IMR-90 (cell line): Measurements from ENCODE around the gene PLXNA4. TPM values are rescaled to one million over a fixed set of nuclear protein-coding genes. Genes with fewer than 3 reads are reported as not detected.

Source experiments
- ATAC-seq: fragments of 200-7000 bp; cut with Tn5 transposase; 2 replicates; pipeline ENCODE4 v1.9.1; 2020; ENCODE audit warnings: low read depth, mild to moderate bottlenecking, moderate library complexity
- BruUV-seq: library from RNA; stranded (reverse); fragments of 400-500 nt; replicated peaks from 2 replicates; lab custom pipeline; 2021; lab: Mats Ljungman, UMichigan
- CTCF ChIA-PET: fragments of 300-600 bp; formaldehyde crosslinking; extraction: SDS; loops from one replicate; lab custom pipeline; 2021; ENCODE audit warnings: antibody characterized with exemption; lab: Yijun Ruan, JAX
- POLR2A ChIA-PET: fragments of 300-600 bp; sonication (Branson Sonifier 250); formaldehyde crosslinking; loops from one replicate; lab custom pipeline; 2022; ENCODE audit warnings: antibody characterized with exemption; ENCODE audit not compliant: unreplicated experiment; lab: Charles Lee
- DNase-seq: peaks from one replicate; pipeline ENCODE4 v3.0.0; 2013
- H2AFZ ChIP-seq: replicated peaks from 2 replicates; pipeline ENCODE3; 2013; ENCODE audit warnings: low read length, mild to moderate bottlenecking; ENCODE audit not compliant: poor library complexity
- H2AK5ac ChIP-seq: 2 replicates; pipeline ENCODE4 v1.6.1; 2013; ENCODE audit warnings: low read depth, low read length, inconsistent platforms
- H2AK9ac ChIP-seq: replicated peaks from 2 replicates; pipeline ENCODE3; 2013; ENCODE audit warnings: mild to moderate bottlenecking, low read depth, low read length, moderate library complexity; ENCODE audit not compliant: poor library complexity
- H2BK120ac ChIP-seq: 2 replicates; pipeline ENCODE4 v1.6.1; 2013; ENCODE audit warnings: low read depth, low read length, inconsistent platforms
- H2BK15ac ChIP-seq: 3 replicates; pipeline ENCODE4 v1.6.1; 2013; ENCODE audit warnings: low read depth, low read length, inconsistent platforms
- H2BK20ac ChIP-seq: 2 replicates; pipeline ENCODE4 v1.6.1; 2013; ENCODE audit warnings: low read depth, mild to moderate bottlenecking, inconsistent platforms, low read length, moderate library complexity
- H2BK5ac ChIP-seq: 2 replicates; pipeline ENCODE4 v1.6.1; 2013; ENCODE audit warnings: mild to moderate bottlenecking, low read depth, low read length, inconsistent platforms; ENCODE audit not compliant: poor library complexity, severe bottlenecking
- H3K14ac ChIP-seq: replicated peaks from 2 replicates; pipeline ENCODE4 v1.6.1; 2013; ENCODE audit warnings: low read depth, low read length, inconsistent platforms
- H3K18ac ChIP-seq: 2 replicates; pipeline ENCODE4 v1.6.1; 2013; ENCODE audit warnings: low read depth, low read length, control low read depth
- H3K23ac ChIP-seq: 2 replicates; pipeline ENCODE4 v1.6.1; 2013; ENCODE audit warnings: low read depth, low read length, inconsistent platforms
- H3K27ac ChIP-seq: 2 replicates; pipeline ENCODE4 v1.5.1; 2013; ENCODE audit warnings: mild to moderate bottlenecking, control low read depth, low read length; ENCODE audit not compliant: insufficient read depth
- H3K27me3 ChIP-seq: 2 replicates; pipeline ENCODE4 v1.6.1; 2013; ENCODE audit warnings: low read length; ENCODE audit not compliant: control insufficient read depth, insufficient read depth
- H3K36me3 ChIP-seq: 2 replicates; pipeline ENCODE4 v1.6.1; 2013; ENCODE audit warnings: low read length, mixed read lengths; ENCODE audit not compliant: control insufficient read depth, insufficient read depth
- H3K4ac ChIP-seq: 2 replicates; pipeline ENCODE4 v1.6.1; 2013; ENCODE audit warnings: low read depth, low read length, inconsistent platforms
- H3K4me1 ChIP-seq: 2 replicates; pipeline ENCODE4 v1.6.1; 2013; ENCODE audit warnings: low read length, mixed read lengths; ENCODE audit not compliant: control insufficient read depth, insufficient read depth
- H3K4me2 ChIP-seq: 2 replicates; pipeline ENCODE4 v1.6.1; 2013; ENCODE audit warnings: low read depth, mild to moderate bottlenecking, control low read depth, low read length, moderate library complexity
- H3K4me3 ChIP-seq: 2 replicates; pipeline ENCODE4 v1.5.1; 2013; ENCODE audit warnings: low read depth, mild to moderate bottlenecking, control low read depth, low read length, moderate library complexity; ENCODE audit not compliant: insufficient read depth
- H3K56ac ChIP-seq: 2 replicates; pipeline ENCODE4 v1.6.1; 2013; ENCODE audit warnings: low read length, inconsistent platforms; ENCODE audit not compliant: insufficient read depth; ENCODE audit errors: extremely low read depth
- H3K79me1 ChIP-seq, 2 experiments: 2 replicates each; pipeline ENCODE4 v1.6.1; 2013; ENCODE audit warnings: low read length in 2 of 2, inconsistent platforms in 1 of 2, low read depth in 1 of 2
- H3K9ac ChIP-seq: 2 replicates; pipeline ENCODE4 v1.6.1; 2013; ENCODE audit warnings: low read depth, low read length, control low read depth
- H3K9me1 ChIP-seq: 2 replicates; pipeline ENCODE4 v1.6.1; 2013; ENCODE audit warnings: low read length, inconsistent platforms; ENCODE audit not compliant: insufficient read depth
- H3K9me3 ChIP-seq: 2 replicates; pipeline ENCODE4 v1.6.1; 2013; ENCODE audit warnings: low read length; ENCODE audit not compliant: control insufficient read depth, insufficient read depth
- H4K20me1 ChIP-seq: 2 replicates; pipeline ENCODE4 v1.6.1; 2013; ENCODE audit warnings: low read length, inconsistent platforms; ENCODE audit not compliant: insufficient read depth
- H4K5ac ChIP-seq: 2 replicates; pipeline ENCODE4 v1.6.1; 2013; ENCODE audit warnings: mild to moderate bottlenecking, low read depth, low read length, control low read depth
- H4K8ac ChIP-seq, 2 experiments: 2 replicates each; pipeline ENCODE4 v1.6.1; 2013; ENCODE audit warnings: low read depth in 2 of 2, low read length in 2 of 2, control low read depth in 1 of 2, inconsistent platforms in 1 of 2
- H4K91ac ChIP-seq: 2 replicates; pipeline ENCODE4 v1.6.1; 2013; ENCODE audit warnings: low read depth, low read length, inconsistent platforms; ENCODE audit not compliant: insufficient read depth
- BHLHE40 ChIP-seq: fragments of 150-350 bp; IDR thresholded peaks from 2 replicates; pipeline ENCODE4 v1.6.1; 2016; ENCODE audit warnings: mild to moderate bottlenecking, low read depth, low read length
- CHD1 ChIP-seq: IDR thresholded peaks from 2 replicates; pipeline ENCODE4 v1.6.1; 2012; ENCODE audit warnings: low read depth, low read length, improper control_type of control experiment
- ELK1 ChIP-seq: fragments of 150-350 bp; IDR thresholded peaks from 2 replicates; pipeline ENCODE4 v1.6.1; 2016; ENCODE audit warnings: low read depth, mild to moderate bottlenecking, low read length, moderate library complexity, borderline replicate concordance
- FOS ChIP-seq: fragments of 150-350 bp; IDR thresholded peaks from 2 replicates; pipeline ENCODE4 v1.6.1; 2016; ENCODE audit warnings: low read depth, low read length
- MAFK ChIP-seq: IDR thresholded peaks from 2 replicates; pipeline ENCODE4 v1.6.1; 2012; ENCODE audit warnings: low read depth, low read length, improper control_type of control experiment
- MAZ ChIP-seq: IDR thresholded peaks from 2 replicates; pipeline ENCODE4 v1.6.1; 2012; ENCODE audit warnings: low read depth, mild to moderate bottlenecking, low read length, improper control_type of control experiment, moderate library complexity, borderline replicate concordance
- MXI1 ChIP-seq: IDR thresholded peaks from 2 replicates; pipeline ENCODE4 v1.6.1; 2012; ENCODE audit warnings: low read depth, mild to moderate bottlenecking, low read length, moderate library complexity, borderline replicate concordance
- NFE2L2 ChIP-seq: fragments of 150-350 bp; IDR thresholded peaks from 2 replicates; pipeline ENCODE4 v1.6.1; 2016; ENCODE audit warnings: low read depth, mild to moderate bottlenecking, low read length
- RCOR1 ChIP-seq: IDR thresholded peaks from 2 replicates; pipeline ENCODE4 v1.6.1; 2012; ENCODE audit warnings: mild to moderate bottlenecking, low read length, improper control_type of control experiment; ENCODE audit not compliant: insufficient replicate concordance
- RFX5 ChIP-seq: IDR thresholded peaks from 2 replicates; pipeline ENCODE4 v1.8.0; 2012; ENCODE audit warnings: low read depth, mild to moderate bottlenecking, low read length, moderate library complexity
- WGBS, 2 experiments: methylation state at CpG; one replicate each; pipeline versions ENCODE4 v1.1.5 to v1.1.7; 2013; ENCODE audit warnings: missing lambda C conversion rate in 2 of 2; ENCODE audit not compliant: insufficient read length in 1 of 2; ENCODE audit errors: extremely low coverage in 2 of 2; 5-methylcytosine and 5-hydroxymethylcytosine counted together
- dilution Hi-C: fragments of 300-500 bp; cut with HindIII; formaldehyde crosslinking; loops from one replicate; pipeline ENCODE4 v1.14.3; 2018; ENCODE audit warnings: low sequenced_read_pairs; ENCODE audit not compliant: unreplicated experiment
- in situ Hi-C: fragments of 300-500 bp; cut with MboI; formaldehyde crosslinking; loops from 3 replicates; pipeline ENCODE4 v1.14.3; 2019; ENCODE audit warnings: low sequenced_read_pairs, inconsistent platforms, mixed read lengths
- intact Hi-C: fragments of 100-400 bp; cut with micrococcal nuclease; formaldehyde crosslinking; loops from 2 replicates; pipeline ENCODE4 v1.10.0; 2022
- polyA plus RNA-seq, 3 experiments: library from polyadenylated mRNA; depleted of rRNA; stranded (reverse); fragments of >200 nt; gene quantifications; 2 replicates each; pipeline ENCODE4 v1.2.3, GENCODE V29; 2012; ENCODE audit warnings: low replicate concordance in 1 of 3
- total RNA-seq: library from RNA; depleted of rRNA; stranded (reverse); fragments of >200 nt; gene quantifications from 2 replicates; pipeline ENCODE4 v1.2.3, GENCODE V29; 2012

PLXNA4 gene
- total and polyA plus RNA-seq, 2 of the 4 experiments (the other 2 are of a cell fraction), result under 0.01 TPM

GRCh38 chr7:132410385-132410784 is 165.9 kb downstream of the PLXNA4 start:
- Histone ChIP-seq H2BK20ac (no peak overlapping the region), H2AFZ (peak overlapping the region; percentile 33), H4K5ac (no peak overlapping the region), H2AK9ac (no peak overlapping the region), H3K9ac (no peak overlapping the region), H3K79me1 (no peaks in the 10 kb centered on the region), H3K4me3 (no peak overlapping the region), H2AK5ac (no peak overlapping the region), H3K9me3 (no peaks in the 10 kb centered on the region), H2BK15ac (no peak overlapping the region), H3K14ac (no peak overlapping the region), H3K23ac (no peak overlapping the region), H3K9me1 (no peaks in the 10 kb centered on the region), H3K4me2 (no peak overlapping the region), H2BK5ac (no peak overlapping the region), H4K91ac (no peak overlapping the region), H3K4me1 (no peaks in the 10 kb centered on the region), H3K27me3 (no peaks in the 10 kb centered on the region), H4K20me1 (no peaks in the 10 kb centered on the region), H3K56ac (no peak overlapping the region), H2BK120ac (no peak overlapping the region), H4K8ac (no peak overlapping the region), H3K18ac (no peak overlapping the region), H3K27ac (no peak overlapping the region), H3K36me3 (no peaks in the 10 kb centered on the region), H3K4ac (no peak overlapping the region)
- ChIA-PET POLR2A (no interaction called here), CTCF (no interaction called here)
- TF ChIP-seq FOS, result no peak
- TF ChIP-seq MXI1, result no peak
- TF ChIP-seq BHLHE40, result no peak
- no peak for TF ChIP-seq NFE2L2
- TF ChIP-seq RCOR1, result no peak
- TF ChIP-seq RFX5, result no peak
- no peak for TF ChIP-seq ELK1
- TF ChIP-seq CHD1, result no peak
- no peak for TF ChIP-seq MAFK
- no peak for TF ChIP-seq MAZ
- in situ Hi-C loops (no loop called here), dilution Hi-C loops (no loop called here), intact Hi-C loops (no loop called here)
- BruUV-seq, result no TSS peak
- DNase-seq (no peak), ATAC-seq (no peak)
- 0% methylated on average over 1 of the region's 7 CpGs; no CpG with 5 or more reads in 1 of the 2 experiments for WGBS, 2 experiments
